DND-41 (cell line): ENCODE results near the gene OSBPL10.

Source experiments
- CTCF ChIP-seq: IDR thresholded peaks from 2 replicates; pipeline ENCODE4 v1.5.1; 2012; ENCODE audit warnings: borderline replicate concordance, low read length, moderate library complexity, mild to moderate bottlenecking; ENCODE audit not compliant: poor library complexity, severe bottlenecking; ENCODE audit errors: extremely low read depth
- EZH2 ChIP-seq: IDR thresholded peaks from 3 replicates; pipeline ENCODE4 v1.6.1; 2012; ENCODE audit warnings: borderline replicate concordance, low read depth, mild to moderate bottlenecking, moderate library complexity, low read length, inconsistent platforms; ENCODE audit not compliant: severe bottlenecking

- TF ChIP-seq CTCF, result no peak
- no peak for TF ChIP-seq EZH2
These were observed 88.6 kb downstream of the OSBPL10 start for GRCh38 chr3:31892500-31892899.
